AG08395 (cell line): Measurements from ENCODE around the gene NOC4L.
"Not testable (repeated sequence)": the region's sequence is repeated elsewhere in the genome, so short reads cannot be mapped to it uniquely, and the experiment has no call there.

Source experiments
- DNase-seq: peaks from one replicate; pipeline ENCODE4 v3.0.0; 2012; ENCODE audit warnings: mixed read lengths, low spot score

Gene NOC4L

GRCh38 chr12:132144115-132144809 is at the start of gene NOC4L, which contains the start of gene DDX51:
TSS of gene NOC4L (plus strand) at chr12:132144457. CDS start at chr12:132144489, 32 bp downstream.
TSS of gene DDX51 (minus strand) at chr12:132144319. CDS start at chr12:132144296, 23 bp downstream.
- peak; percentile 98 for DNase-seq

- no peak for DNase-seq
Measured at GRCh38 chr12:132095520-132096409, 48.5 kb upstream of the NOC4L start.

GRCh38 chr12:132099739-132100138 is 44.5 kb upstream of the NOC4L start:
- no peak for DNase-seq

GRCh38 chr12:132100306-132101065 is 43.8 kb upstream of the NOC4L start:
- no peak for DNase-seq

- DNase-seq = no peak
Measured at GRCh38 chr12:132102297-132102696, 42.0 kb upstream of the NOC4L start.

GRCh38 chr12:132103072-132103471 is 41.2 kb upstream of the NOC4L start:
- not testable (repeated sequence) for DNase-seq

- DNase-seq = no peak
Measured at GRCh38 chr12:132103542-132104308, 40.5 kb upstream of the NOC4L start.

- DNase-seq = no peak
Measured at GRCh38 chr12:132105467-132105866, 38.8 kb upstream of the NOC4L start.

- DNase-seq = no peak
Measured at GRCh38 chr12:132106921-132107320, 37.3 kb upstream of the NOC4L start.

- no peak for DNase-seq
Measured at GRCh38 chr12:132108211-132108832, 35.9 kb upstream of the NOC4L start.

- no peak for DNase-seq
Measured at GRCh38 chr12:132109741-132110140, 34.5 kb upstream of the NOC4L start.

GRCh38 chr12:132110677-132111076 is 33.6 kb upstream of the NOC4L start:
- DNase-seq = no peak

- no peak for DNase-seq
Measured at GRCh38 chr12:132111654-132112304, 32.5 kb upstream of the NOC4L start.

- DNase-seq = no peak
Measured at GRCh38 chr12:132114667-132115066, 29.6 kb upstream of the NOC4L start.

- DNase-seq = no peak
Measured at GRCh38 chr12:132115500-132115899, 28.8 kb upstream of the NOC4L start.

GRCh38 chr12:132116709-132117557 is 27.3 kb upstream of the NOC4L start:
- no peak for DNase-seq

GRCh38 chr12:132117558-132117875 is 26.7 kb upstream of the NOC4L start:
- no peak for DNase-seq

GRCh38 chr12:132118876-132119275 is 25.4 kb upstream of the NOC4L start:
- no peak for DNase-seq

- DNase-seq = no peak
Measured at GRCh38 chr12:132121283-132121682, 23.0 kb upstream of the NOC4L start.
